NT2/D1 (cell line): ENCODE measurements around the gene AOPEP.
"Not testable (repeated sequence)": the region's sequence is repeated elsewhere in the genome, so short reads cannot be mapped to it uniquely, and the experiment has no call there.

ENCODE experiments used
- DNase-seq: peaks from one replicate; pipeline ENCODE4 v3.0.0-alpha.2; 2011; ENCODE audit warnings: low read depth, low spot score
- H3K27me3 ChIP-seq: 2 replicates; pipeline ENCODE4 v1.6.0; 2011; ENCODE audit warnings: mild to moderate bottlenecking; ENCODE audit not compliant: insufficient read length, insufficient read depth
- H3K36me3 ChIP-seq: 2 replicates; pipeline ENCODE4 v1.6.1; 2011; ENCODE audit warnings: mild to moderate bottlenecking, low read length, mixed read lengths; ENCODE audit not compliant: insufficient read depth, insufficient read length
- H3K4me1 ChIP-seq: 2 replicates; pipeline ENCODE4 v1.5.1; 2011; ENCODE audit not compliant: insufficient read depth, insufficient read length
- H3K4me3 ChIP-seq: 2 replicates; pipeline ENCODE4 v1.5.1; 2011; ENCODE audit warnings: low read depth; ENCODE audit not compliant: insufficient read length
- H3K9ac ChIP-seq: 2 replicates; pipeline ENCODE4 v1.6.0; 2011; ENCODE audit warnings: low read depth; ENCODE audit not compliant: insufficient read length
- H3K9me3 ChIP-seq: 2 replicates; pipeline ENCODE4 v1.5.1; 2011; ENCODE audit warnings: mild to moderate bottlenecking, low read length; ENCODE audit not compliant: insufficient read depth
- SUZ12 ChIP-seq: IDR thresholded peaks from 2 replicates; pipeline ENCODE4 v1.6.1; 2011; ENCODE audit not compliant: insufficient read length, insufficient read depth; ENCODE audit errors: extremely low read depth
- YY1 ChIP-seq: IDR thresholded peaks from 2 replicates; pipeline ENCODE4 v1.6.1; 2011; ENCODE audit not compliant: insufficient read length, insufficient read depth
- ZNF274 ChIP-seq: IDR thresholded peaks from 2 replicates; pipeline ENCODE4 v1.6.1; 2011; ENCODE audit warnings: mild to moderate bottlenecking, low read depth, low read length

AOPEP gene

GRCh38 chr9:95012902-95013301 lies 286.4 kb downstream of the AOPEP start:
- Histone ChIP-seq H3K36me3 (peaks cover 50% of the 10 kb centered on the region), H3K9ac (no peak overlapping the region), H3K4me1 (no peaks in the 10 kb centered on the region), H3K27me3 (no peaks in the 10 kb centered on the region), H3K4me3 (no peak overlapping the region), H3K9me3 (no peaks in the 10 kb centered on the region)
- no peak for DNase-seq
- no peak for TF ChIP-seq YY1
- TF ChIP-seq ZNF274 = no peak
- TF ChIP-seq SUZ12 = no peak

- TF ChIP-seq ZNF274 (no peak), SUZ12 (no peak), YY1 (no peak)
- Histone ChIP-seq H3K27me3 (no peaks in the 10 kb centered on the region), H3K4me1 (no peaks in the 10 kb centered on the region), H3K4me3 (no peak overlapping the region), H3K9me3 (no peaks in the 10 kb centered on the region), H3K9ac (no peak overlapping the region), H3K36me3 (peaks cover 37% of the 10 kb centered on the region)
- no peak for DNase-seq
Measured at GRCh38 chr9:95014917-95015316, 288.4 kb downstream of the AOPEP start.

GRCh38 chr9:95015569-95015968 lies 289.1 kb downstream of the AOPEP start:
- no peak for TF ChIP-seq ZNF274
- H3K9ac ChIP-seq = no peak overlapping the region
- H3K9me3 ChIP-seq = no peaks in the 10 kb centered on the region
- no peaks in the 10 kb centered on the region for H3K27me3 ChIP-seq
- no peaks in the 10 kb centered on the region for H3K4me1 ChIP-seq
- H3K36me3 ChIP-seq = peaks cover 35% of the 10 kb centered on the region
- DNase-seq = no peak
- H3K4me3 ChIP-seq = no peak overlapping the region

GRCh38 chr9:95017062-95017461 lies 290.6 kb downstream of the AOPEP start:
- Histone ChIP-seq H3K9me3 (no peaks in the 10 kb centered on the region), H3K9ac (no peak overlapping the region), H3K4me1 (no peaks in the 10 kb centered on the region), H3K27me3 (no peaks in the 10 kb centered on the region), H3K4me3 (no peak overlapping the region), H3K36me3 (peaks cover 41% of the 10 kb centered on the region)
- DNase-seq = no peak
- TF ChIP-seq YY1 = no peak
- no peak for TF ChIP-seq ZNF274
- TF ChIP-seq SUZ12 = no peak

- TF ChIP-seq SUZ12 = no peak
- no peak for TF ChIP-seq ZNF274
- no peak for TF ChIP-seq YY1
- no peaks in the 10 kb centered on the region for H3K4me1 ChIP-seq
Measured at GRCh38 chr9:95017661-95018060, 291.2 kb downstream of the AOPEP start.

GRCh38 chr9:95018099-95018936 lies 291.8 kb downstream of the AOPEP start:
- H3K9ac ChIP-seq = no peak overlapping the region
- no peaks in the 10 kb centered on the region for H3K9me3 ChIP-seq
- peaks cover 44% of the 10 kb centered on the region for H3K36me3 ChIP-seq
- no peak for TF ChIP-seq YY1
- TF ChIP-seq ZNF274 = no peak
- TF ChIP-seq SUZ12 = no peak
- H3K4me1 ChIP-seq = peaks cover 2% of the 10 kb centered on the region
- no peak for DNase-seq
- H3K27me3 ChIP-seq = no peaks in the 10 kb centered on the region
- H3K4me3 ChIP-seq = no peak overlapping the region

More at GRCh38 chr9:95017661-95018060, 291.2 kb downstream of the AOPEP start:
- H3K9ac ChIP-seq = no peak overlapping the region
- H3K36me3 ChIP-seq = peaks cover 41% of the 10 kb centered on the region
- no peaks in the 10 kb centered on the region for H3K27me3 ChIP-seq
- H3K4me3 ChIP-seq = no peak overlapping the region
- no peak for DNase-seq
- H3K9me3 ChIP-seq = no peaks in the 10 kb centered on the region

- peaks cover 41% of the 10 kb centered on the region for H3K36me3 ChIP-seq
- not testable (repeated sequence) for H3K9me3 ChIP-seq
Measured at GRCh38 chr9:95020644-95021043, 294.1 kb downstream of the AOPEP start.

More at GRCh38 chr9:95020644-95021043, 294.1 kb downstream of the AOPEP start:
- not testable (repeated sequence) for H3K27me3 ChIP-seq, H3K4me1 ChIP-seq, H3K4me3 ChIP-seq, H3K9ac ChIP-seq, DNase-seq
